Right atrium auricular region (tissue), 2 donors: ENCODE results near the gene CDK4. TPM values are rescaled to one million over a fixed set of nuclear protein-coding genes. Genes with fewer than 3 reads are reported as not detected.

Source experiments
- DNase-seq: peaks from one replicate; pipeline ENCODE4 v3.0.0-alpha.2; 2019; ENCODE audit warnings: low spot score
- H3K27ac ChIP-seq, 2 donors: fragments of 200-600 bp; sonication (generic); 1 replicate in 1 of 2; 2 replicates in 1 of 2; pipeline ENCODE4 v1.5.1; 2016 to 2019
- H3K27me3 ChIP-seq, 2 donors: fragments of 200-600 bp; sonication (generic); one replicate each; pipeline versions ENCODE4 v1.5.1 to v1.6.0; 2017 to 2019
- H3K36me3 ChIP-seq: fragments of 200-600 bp; sonication (generic); one replicate; pipeline ENCODE4 v1.5.1; 2016
- H3K4me1 ChIP-seq, 2 donors: fragments of 200-600 bp; sonication (generic); one replicate each; pipeline versions ENCODE4 v1.5.1 to v1.6.0; 2017 to 2019
- H3K4me3 ChIP-seq, 2 donors: fragments of 200-600 bp; sonication (generic); 1 replicate in 1 of 2; 2 replicates in 1 of 2; pipeline ENCODE4 v1.5.1; 2017 to 2019; ENCODE audit warnings: mild to moderate bottlenecking in 1 of 2, moderate library complexity in 1 of 2
- H3K9me3 ChIP-seq, 2 donors: fragments of 200-600 bp; sonication (generic); one replicate each; pipeline ENCODE4 v1.5.1; 2019
- total RNA-seq, 2 donors: library from RNA; depleted of rRNA; stranded (reverse); fragments of >200 nt; gene quantifications; one replicate each; pipeline ENCODE4 v1.1.0, GENCODE V29; 2016
- TF ChIP-seq, protein P1 (sequence below), 2 donors: fragments of 200-600 bp; sonication (generic); IDR thresholded peaks; one replicate each; pipeline ENCODE4 v1.5.1; 2019; ENCODE audit warnings: antibody characterized with exemption in 2 of 2

The CDK4 gene
- total RNA-seq, 2 donors from 2014 or later, result 32.1 to 59.7 TPM

GRCh38 chr12:57735198-57735855 lies 16.8 kb downstream of the CDK4 start:
- peaks cover 0 to 41% of the 10 kb centered on the region in 2 donors for H3K4me1 ChIP-seq
- H3K36me3 ChIP-seq, result no peaks in the 10 kb centered on the region
- no peak overlapping the region for H3K27ac ChIP-seq
- H3K4me3 ChIP-seq, result no peak overlapping the region
- peaks cover 16 to 29% of the 10 kb centered on the region in 2 donors for H3K27me3 ChIP-seq
- H3K9me3 ChIP-seq, result no peaks in the 10 kb centered on the region
- DNase-seq, result no peak
- TF ChIP-seq, protein P1, sequence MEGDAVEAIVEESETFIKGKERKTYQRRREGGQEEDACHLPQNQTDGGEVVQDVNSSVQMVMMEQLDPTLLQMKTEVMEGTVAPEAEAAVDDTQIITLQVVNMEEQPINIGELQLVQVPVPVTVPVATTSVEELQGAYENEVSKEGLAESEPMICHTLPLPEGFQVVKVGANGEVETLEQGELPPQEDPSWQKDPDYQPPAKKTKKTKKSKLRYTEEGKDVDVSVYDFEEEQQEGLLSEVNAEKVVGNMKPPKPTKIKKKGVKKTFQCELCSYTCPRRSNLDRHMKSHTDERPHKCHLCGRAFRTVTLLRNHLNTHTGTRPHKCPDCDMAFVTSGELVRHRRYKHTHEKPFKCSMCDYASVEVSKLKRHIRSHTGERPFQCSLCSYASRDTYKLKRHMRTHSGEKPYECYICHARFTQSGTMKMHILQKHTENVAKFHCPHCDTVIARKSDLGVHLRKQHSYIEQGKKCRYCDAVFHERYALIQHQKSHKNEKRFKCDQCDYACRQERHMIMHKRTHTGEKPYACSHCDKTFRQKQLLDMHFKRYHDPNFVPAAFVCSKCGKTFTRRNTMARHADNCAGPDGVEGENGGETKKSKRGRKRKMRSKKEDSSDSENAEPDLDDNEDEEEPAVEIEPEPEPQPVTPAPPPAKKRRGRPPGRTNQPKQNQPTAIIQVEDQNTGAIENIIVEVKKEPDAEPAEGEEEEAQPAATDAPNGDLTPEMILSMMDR (IDR thresholded peaks at IDR 0.05), result no peak

DNA sequence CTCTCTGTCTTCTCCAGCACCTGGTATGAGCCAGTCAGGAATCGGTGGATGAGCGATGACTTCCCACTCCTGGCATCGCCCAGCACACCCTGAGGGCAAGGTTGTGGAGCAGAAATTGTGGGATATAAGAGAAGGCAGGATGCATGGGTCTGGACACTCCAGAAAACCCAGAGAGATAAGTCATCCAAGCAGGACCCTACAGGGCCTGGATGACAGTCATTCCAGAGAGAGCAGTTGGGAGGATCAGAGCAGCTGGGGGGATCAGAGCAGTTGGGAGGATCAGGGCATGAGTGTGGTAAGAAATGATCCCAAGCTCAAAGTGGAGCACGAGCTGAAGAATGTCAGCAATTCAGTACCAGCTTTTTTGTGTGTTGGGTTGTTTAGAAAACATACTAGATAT lies 17.5 kb downstream of the CDK4 start:
- no peaks in the 10 kb centered on the region for H3K36me3 ChIP-seq
- H3K27me3 ChIP-seq, result peaks cover 16 to 29% of the 10 kb centered on the region in 2 donors
- no peak for DNase-seq
- H3K4me3 ChIP-seq, result no peak overlapping the region
- no peaks in the 10 kb centered on the region for H3K9me3 ChIP-seq
- TF ChIP-seq, protein P1 (IDR thresholded peaks at IDR 0.05), result no peak
- H3K27ac ChIP-seq, result no peak overlapping the region
- peaks cover 0 to 41% of the 10 kb centered on the region in 2 donors for H3K4me1 ChIP-seq

GRCh38 chr12:57733928-57734327 lies 18.2 kb downstream of the CDK4 start:
- H3K4me3 ChIP-seq, result no peak overlapping the region
- H3K4me1 ChIP-seq, result peaks cover 0 to 39% of the 10 kb centered on the region in 2 donors
- H3K27me3 ChIP-seq, result peaks cover 15 to 27% of the 10 kb centered on the region in 2 donors
- no peak overlapping the region for H3K27ac ChIP-seq
- no peaks in the 10 kb centered on the region for H3K9me3 ChIP-seq
- no peaks in the 10 kb centered on the region for H3K36me3 ChIP-seq
- DNase-seq, result no peak
- TF ChIP-seq, protein P1 (IDR thresholded peaks at IDR 0.05), result no peak

- Histone ChIP-seq H3K4me3 (no peak overlapping the region), H3K27me3 (peaks cover 8 to 18% of the 10 kb centered on the region in 2 donors), H3K4me1 (peaks cover 0 to 30% of the 10 kb centered on the region in 2 donors), H3K36me3 (no peaks in the 10 kb centered on the region), H3K27ac (no peak overlapping the region), H3K9me3 (no peaks in the 10 kb centered on the region)
- TF ChIP-seq, protein P1 (IDR thresholded peaks at IDR 0.05), result no peak
- DNase-seq, result no peak
Observed at GRCh38 chr12:57732726-57733593, 19.1 kb downstream of the CDK4 start.

DNA sequence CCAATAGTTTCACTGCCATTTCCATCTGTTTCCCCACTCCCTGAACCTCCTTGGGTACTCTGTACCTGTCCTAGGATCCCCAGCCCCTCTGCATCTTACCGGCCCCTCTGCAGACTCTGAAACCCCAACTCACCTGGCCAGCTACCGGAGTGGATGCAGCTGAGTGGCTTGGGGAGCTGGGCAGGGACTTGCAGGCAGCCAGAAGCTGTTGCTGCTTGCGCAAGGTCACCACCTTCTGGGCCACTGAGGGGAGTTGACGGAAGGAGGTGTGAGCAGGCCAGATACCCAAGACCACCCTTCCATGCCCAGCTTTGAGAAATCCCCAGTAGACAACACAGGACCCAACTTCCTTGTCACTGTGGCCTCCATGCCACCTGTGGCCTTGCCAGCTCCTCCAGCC lies 19.8 kb downstream of the CDK4 start:
- TF ChIP-seq, protein P1 (IDR thresholded peaks at IDR 0.05), result no peak
- Histone ChIP-seq H3K4me1 (peaks cover 0 to 30% of the 10 kb centered on the region in 2 donors), H3K27ac (no peak overlapping the region), H3K27me3 (peaks cover 8 to 11% of the 10 kb centered on the region in 2 donors), H3K9me3 (no peaks in the 10 kb centered on the region), H3K4me3 (no peak overlapping the region), H3K36me3 (no peaks in the 10 kb centered on the region)
- DNase-seq, result no peak
